HG03565 (cell line): ENCODE results near the gene PIP4K2C.

Experiments used
- ATAC-seq: cut with Tn5 transposase; IDR thresholded peaks from one replicate; pipeline ENCODE4 v1.9.1; 2021; ENCODE audit warnings: mild to moderate bottlenecking, moderate library complexity; ENCODE audit not compliant: unreplicated experiment

PIP4K2C gene

DNA sequence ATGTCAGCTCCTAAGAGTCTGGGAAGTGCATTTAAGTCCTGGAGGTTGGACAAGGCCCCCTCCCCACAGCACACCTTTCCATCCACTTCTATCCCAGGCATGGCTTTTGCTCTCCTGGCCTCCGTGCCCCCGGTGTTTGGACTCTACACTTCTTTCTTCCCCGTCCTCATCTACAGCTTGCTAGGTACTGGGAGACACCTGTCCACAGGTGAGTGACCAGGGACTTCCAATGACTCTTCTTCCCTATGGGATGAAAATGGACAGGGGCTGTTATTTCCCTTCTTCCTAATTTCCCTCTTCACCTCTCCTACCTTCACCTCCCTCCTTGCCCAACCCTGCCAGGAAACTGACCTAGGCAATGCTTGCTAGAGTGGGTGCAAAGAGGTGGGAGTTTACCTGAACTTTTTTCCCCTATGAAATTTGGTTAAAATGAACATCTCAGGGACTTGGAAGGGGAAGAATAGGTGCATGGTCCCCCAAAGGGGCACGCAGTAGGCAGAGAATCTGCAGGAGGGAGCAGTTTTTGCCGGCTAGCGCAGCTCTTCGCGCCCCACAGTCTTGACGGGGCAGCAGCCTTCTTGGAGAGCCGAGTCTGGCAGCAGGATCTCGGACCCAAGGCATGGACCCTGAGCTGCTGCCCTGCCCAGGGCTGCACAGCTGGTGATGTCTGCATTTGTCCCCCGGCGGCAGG is 29.4 kb downstream of the PIP4K2C start:
- ATAC-seq: no peak

GRCh38 chr12:57620936-57621496 is 30.0 kb downstream of the PIP4K2C start:
- no peak for ATAC-seq

DNA sequence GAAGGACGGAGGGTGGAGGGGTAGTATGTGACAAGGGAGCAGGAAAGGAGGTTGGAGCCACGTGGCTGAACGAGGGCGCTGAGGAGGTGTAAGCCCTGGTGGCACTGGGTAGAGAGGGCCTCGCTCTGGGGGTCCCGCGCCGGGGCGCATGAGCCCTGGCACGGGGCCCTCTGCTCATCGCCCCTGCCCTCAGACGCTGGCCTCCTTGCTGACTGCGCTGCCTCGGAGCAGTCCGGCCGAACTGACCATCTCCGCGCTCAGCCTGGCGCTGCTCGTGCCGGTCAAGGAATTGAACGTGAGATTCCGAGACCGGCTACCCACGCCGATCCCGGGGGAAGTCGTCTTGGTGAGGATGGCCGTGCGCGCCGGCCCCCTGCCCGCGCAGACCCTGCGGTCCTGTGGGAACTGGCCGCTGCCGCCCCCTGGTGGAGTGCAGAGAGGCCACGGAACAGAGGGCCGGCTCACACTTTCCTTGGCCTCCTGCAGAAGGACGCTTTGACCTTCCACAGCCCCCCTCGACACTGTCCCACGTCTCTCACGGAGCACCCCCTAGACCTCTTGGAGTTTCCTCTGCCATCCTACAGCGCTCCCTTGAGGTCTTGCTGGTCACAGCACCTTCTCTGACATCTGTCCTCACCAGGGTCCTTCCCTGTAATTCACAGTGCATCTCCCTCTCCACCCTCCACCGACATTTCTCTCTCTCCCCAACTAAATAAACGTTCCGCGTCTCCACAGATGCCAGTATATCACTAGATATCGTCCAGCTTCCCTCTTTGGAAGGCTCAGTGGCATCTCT is 30.7 kb downstream of the PIP4K2C start:
- ATAC-seq: no peak

GRCh38 chr12:57622293-57623245 is 31.6 kb downstream of the PIP4K2C start:
- ATAC-seq: no peak

DNA sequence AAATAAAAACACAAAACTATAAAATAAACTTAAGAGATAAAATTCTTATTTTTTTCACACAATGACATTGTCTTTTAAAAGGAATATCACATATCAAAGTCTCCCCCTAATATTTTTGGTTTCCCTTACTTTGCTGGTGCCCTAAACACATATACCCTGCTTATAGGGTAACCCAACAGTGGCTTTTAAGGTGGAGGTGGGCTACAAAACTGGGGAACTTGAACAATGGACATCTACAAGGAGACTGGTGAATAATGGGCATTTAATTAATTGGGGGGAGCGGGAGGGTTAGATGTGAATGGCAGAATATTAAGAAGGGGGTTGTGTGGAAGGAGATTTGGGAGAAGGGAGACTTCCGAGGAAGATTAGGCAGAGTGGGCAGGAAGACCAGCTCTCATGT is 32.4 kb downstream of the PIP4K2C start:
- ATAC-seq: no peak

DNA sequence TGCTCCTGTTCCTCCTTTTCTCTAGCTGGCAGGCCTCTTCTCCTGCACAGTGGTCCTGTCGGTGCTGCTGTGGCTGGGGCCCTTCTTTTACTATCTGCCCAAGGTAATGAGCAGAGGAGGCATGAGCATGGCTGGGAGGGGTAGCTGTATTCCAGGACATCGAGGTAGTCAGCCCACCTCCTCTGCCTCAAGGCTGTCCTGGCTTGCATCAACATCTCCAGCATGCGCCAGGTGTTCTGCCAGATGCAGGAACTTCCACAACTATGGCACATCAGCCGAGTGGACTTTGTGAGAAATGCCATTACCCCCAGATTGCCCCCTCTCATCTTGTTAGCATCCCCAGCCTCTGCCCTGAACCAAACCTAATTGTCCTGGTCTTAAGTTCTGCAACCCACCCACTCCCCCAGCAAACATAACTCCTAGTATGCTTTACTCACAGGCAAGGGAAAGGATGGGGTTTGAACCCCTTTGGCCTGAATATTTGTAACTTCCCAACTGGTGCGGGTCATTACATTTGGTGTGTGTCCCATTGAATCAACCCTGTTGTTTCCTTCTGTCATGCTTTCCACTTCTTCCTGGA is 32.9 kb downstream of the PIP4K2C start:
- no peak for ATAC-seq

DNA sequence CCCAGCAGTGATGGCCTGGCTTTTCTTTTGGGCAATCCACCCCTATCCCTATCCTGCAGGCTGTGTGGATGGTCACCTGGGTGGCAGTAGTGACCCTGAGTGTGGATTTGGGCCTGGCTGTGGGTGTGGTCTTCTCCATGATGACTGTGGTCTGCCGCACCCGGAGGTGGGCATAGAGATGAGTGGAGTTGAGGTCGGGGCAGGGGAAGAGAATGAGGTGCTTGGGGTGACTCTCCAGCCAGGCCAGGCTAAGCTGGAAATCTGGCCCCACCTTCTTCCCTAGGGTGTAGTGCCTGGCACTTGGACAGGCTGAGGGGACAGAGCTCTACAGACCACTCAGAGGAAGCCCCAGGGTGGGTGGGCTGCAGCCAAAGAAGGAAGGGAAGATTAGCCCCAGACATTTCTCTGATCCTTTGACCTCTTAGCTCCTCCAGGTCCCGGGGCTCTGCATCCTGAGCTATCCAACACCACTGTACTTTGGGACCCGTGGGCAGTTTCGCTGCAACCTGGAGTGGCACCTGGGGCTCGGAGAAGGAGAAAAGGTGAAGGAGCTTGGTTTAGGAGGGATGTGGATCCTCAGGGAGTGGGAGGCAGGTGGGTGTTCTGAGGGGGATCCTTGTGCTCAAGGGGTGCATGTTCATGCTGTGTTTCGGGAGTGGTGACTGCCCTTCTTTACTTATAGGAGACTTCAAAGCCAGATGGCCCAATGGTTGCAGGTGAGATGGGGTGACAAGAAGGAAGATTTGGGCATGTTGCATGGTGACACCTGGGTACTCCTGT is 33.6 kb downstream of the PIP4K2C start:
- ATAC-seq: no peak

- ATAC-seq: no peak
Measured at GRCh38 chr12:57625261-57626032, 34.5 kb downstream of the PIP4K2C start.

DNA sequence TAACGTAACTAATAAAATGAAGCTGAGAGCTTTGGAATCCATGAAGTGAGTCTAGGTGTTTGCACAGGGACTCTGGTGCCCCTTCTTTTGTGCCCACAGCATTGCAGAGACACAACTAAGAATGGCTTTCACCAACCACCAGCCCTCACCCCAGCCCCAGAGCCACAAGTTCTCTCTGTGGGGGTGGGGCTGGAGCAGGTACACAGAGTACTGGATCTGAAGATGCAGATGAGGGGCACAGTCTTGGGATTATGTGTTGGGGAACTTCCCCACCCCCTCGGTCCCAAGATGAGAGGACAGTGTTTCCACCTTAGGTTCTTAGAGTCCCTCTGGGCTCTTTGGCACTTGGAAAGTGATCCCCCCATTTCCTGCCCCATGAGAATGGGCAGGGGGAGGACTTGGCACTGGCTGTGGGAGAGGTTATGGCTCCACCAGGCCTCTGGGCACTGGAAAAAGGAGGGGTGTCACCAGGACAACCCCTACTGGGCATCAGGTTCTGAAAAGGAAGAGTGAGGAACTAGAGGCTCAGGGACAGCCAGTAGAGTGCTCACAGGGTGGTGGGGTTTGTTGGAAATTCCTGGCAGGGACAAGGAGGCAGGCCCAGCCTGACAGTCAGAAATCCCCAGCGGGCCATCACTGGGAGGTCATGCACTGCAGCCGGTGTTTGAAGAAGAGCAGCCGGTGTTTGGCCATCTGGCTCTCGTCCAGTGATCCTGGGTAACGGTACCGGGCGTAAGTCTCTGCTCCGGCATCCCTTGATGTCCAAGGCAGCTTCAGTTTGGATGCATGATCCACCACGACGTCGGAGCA is 35.3 kb downstream of the PIP4K2C start:
- no peak for ATAC-seq

- no peak for ATAC-seq
Measured at GRCh38 chr12:57626921-57627445, 36.0 kb downstream of the PIP4K2C start.

GRCh38 chr12:57627501-57628279 is 36.7 kb downstream of the PIP4K2C start:
- ATAC-seq: no peak

GRCh38 chr12:57628280-57629191 is 37.5 kb downstream of the PIP4K2C start:
- no peak for ATAC-seq

GRCh38 chr12:57629897-57630471 is 39.0 kb downstream of the PIP4K2C start:
- ATAC-seq: no peak

DNA sequence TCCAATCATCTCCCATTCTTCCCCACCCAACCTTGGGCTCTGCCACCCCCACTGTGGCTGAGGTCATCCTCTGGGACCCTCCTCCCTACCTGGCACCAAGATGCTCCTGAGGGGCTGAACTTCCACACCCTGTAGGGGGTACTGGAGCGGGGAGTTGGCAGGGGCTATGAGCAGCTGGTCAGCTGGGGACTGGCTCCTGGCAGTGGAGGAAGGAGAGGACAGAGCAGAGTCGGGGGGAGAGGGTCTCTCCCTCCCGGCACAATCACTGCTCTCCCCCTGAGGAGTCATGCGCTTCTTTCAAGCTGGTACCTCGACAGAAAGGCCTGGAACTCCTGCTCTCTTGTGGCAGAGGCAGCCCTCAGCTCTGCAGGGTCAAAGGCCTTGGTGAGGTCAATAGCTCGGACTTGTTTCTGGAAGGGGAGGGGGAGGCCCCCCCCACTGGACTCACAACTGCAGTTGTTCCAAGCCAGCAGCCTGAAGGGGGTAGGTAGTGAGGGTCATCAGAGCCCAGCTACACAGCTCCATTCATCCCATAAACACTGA is 40.0 kb downstream of the PIP4K2C start:
- ATAC-seq: no peak

DNA sequence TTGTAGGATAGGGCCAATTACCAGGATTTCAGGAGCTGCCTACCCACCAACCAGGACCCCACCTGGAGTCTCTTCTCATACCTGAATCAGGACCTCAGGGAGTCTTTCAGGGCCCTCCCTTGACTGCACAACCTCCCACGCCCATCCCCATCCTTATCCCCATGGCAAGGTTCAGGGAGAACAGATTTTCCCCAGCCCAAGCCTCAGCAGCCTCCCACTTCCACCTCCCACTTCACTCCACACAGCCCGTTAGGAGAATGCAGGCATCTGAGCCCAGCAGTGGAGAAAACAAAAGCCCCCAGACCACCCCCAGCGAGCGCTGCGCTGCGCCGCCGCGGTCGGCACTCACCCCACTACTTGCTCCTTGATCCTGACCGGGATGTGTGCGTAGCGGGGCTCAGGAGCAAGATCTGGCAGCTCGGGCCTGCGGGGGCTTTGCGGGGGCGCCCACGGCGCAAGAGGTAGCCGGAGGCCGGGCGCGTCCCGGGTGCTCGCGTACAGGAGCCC is 40.6 kb downstream of the PIP4K2C start:
- no peak for ATAC-seq
